GM12878 (cell line): ENCODE results near the gene IL1RL1. TPM values are rescaled to one million over a fixed set of nuclear protein-coding genes. Genes with fewer than 3 reads are reported as not detected.

Source experiments
- ATAC-seq: fragments of 200-7000 bp; cut with Tn5 transposase; 3 replicates; pipeline ENCODE4 v1.9.1; 2020; ENCODE audit warnings: mild to moderate bottlenecking, moderate library complexity
- BruUV-seq: library from RNA; stranded (reverse); fragments of 400-500 nt; replicated peaks from 2 replicates; lab custom pipeline; 2021; lab: Mats Ljungman, UMichigan
- CTCF ChIA-PET: fragments of 300-600 bp; sonication (Branson Sonifier 250); formaldehyde crosslinking; extraction: SDS; loops from one replicate; lab custom pipeline; 2021; ENCODE audit warnings: inconsistent platforms; lab: Yijun Ruan, JAX
- POLR2A ChIA-PET: fragments of 350-600 bp; formaldehyde crosslinking; extraction: SDS; loops from one replicate; lab custom pipeline; 2021; ENCODE audit warnings: inconsistent platforms; lab: Charles Lee
- RAD21 ChIA-PET: fragments of 300-600 bp; sonication (Branson Sonifier 250); formaldehyde crosslinking; loops from one replicate; lab custom pipeline; 2023; ENCODE audit warnings: antibody characterized with exemption; ENCODE audit not compliant: unreplicated experiment; lab: Charles Lee
- SMC1A ChIA-PET: fragments of 300-600 bp; sonication (Branson Sonifier 250); formaldehyde crosslinking; loops from one replicate; lab custom pipeline; 2023; ENCODE audit not compliant: unreplicated experiment, uncharacterized antibody; lab: Charles Lee
- DNase-seq: peaks from one replicate; pipeline ENCODE4 v3.0.0-alpha.2; 2011; ENCODE audit warnings: low read depth, low spot score
- FAIRE-seq: peaks from 3 replicates; lab custom pipeline; 2011; peaks lifted over from hg19 to GRCh38; lab: Jason Lieb, UNC
- H2AFZ ChIP-seq: 2 replicates; pipeline ENCODE4 v1.6.0; 2011; ENCODE audit warnings: low read depth, low read length, control low read depth; ENCODE audit not compliant: control insufficient read depth
- H3K27ac ChIP-seq: 2 replicates; pipeline ENCODE4 v1.5.1; 2011; ENCODE audit warnings: control low read depth; ENCODE audit not compliant: control insufficient read depth, insufficient read depth
- H3K27me3 ChIP-seq, 2 experiments: replicated peaks in 1 of 2; 2 replicates each; pipeline versions ENCODE4 v1.6.0 to v1.6.1; 2011; ENCODE audit warnings: low read length in 1 of 2; ENCODE audit not compliant: control insufficient read depth in 2 of 2, insufficient read depth in 2 of 2
- H3K36me3 ChIP-seq, 2 experiments: 2 replicates each; pipeline ENCODE4 v1.5.1; 2011; ENCODE audit warnings: low read length in 1 of 2; ENCODE audit not compliant: control insufficient read depth in 2 of 2, insufficient read depth in 2 of 2
- H3K4me1 ChIP-seq: 2 replicates; pipeline ENCODE4 v1.6.1; 2011; ENCODE audit warnings: mild to moderate bottlenecking, low read length, moderate library complexity, mixed read lengths; ENCODE audit not compliant: control insufficient read depth, insufficient read depth
- H3K4me2 ChIP-seq: 2 replicates; pipeline ENCODE4 v1.6.0; 2011; ENCODE audit warnings: control low read depth; ENCODE audit not compliant: control insufficient read depth, insufficient read depth
- H3K4me3 ChIP-seq: fragments of 200-600 bp; sonication (generic); 2 replicates; pipeline ENCODE4 v1.5.1; 2016
- H3K79me2 ChIP-seq: 2 replicates; pipeline ENCODE4 v1.6.0; 2011; ENCODE audit warnings: low read length; ENCODE audit not compliant: control insufficient read depth, insufficient read depth
- H3K9ac ChIP-seq: 2 replicates; pipeline ENCODE4 v1.8.0; 2011; ENCODE audit warnings: low read length, control low read depth, mixed read lengths; ENCODE audit not compliant: control insufficient read depth, insufficient read depth
- H3K9me3 ChIP-seq: replicated peaks from 3 replicates; pipeline ENCODE4 v1.5.1; 2011; ENCODE audit warnings: mild to moderate bottlenecking, low read length; ENCODE audit not compliant: control insufficient read depth, insufficient read depth
- H4K20me1 ChIP-seq: 2 replicates; pipeline ENCODE4 v1.6.0; 2011; ENCODE audit not compliant: control insufficient read depth, insufficient read depth
- BRCA1 ChIP-seq: IDR thresholded peaks from 2 replicates; pipeline ENCODE4 v1.6.1; 2011; ENCODE audit warnings: low read depth, low read length, improper control_type of control experiment
- IRF3 ChIP-seq: fragments of 450-650 bp; IDR thresholded peaks from 2 replicates; pipeline ENCODE4 v1.6.1; 2014; ENCODE audit warnings: mild to moderate bottlenecking
- JUNB ChIP-seq: IDR thresholded peaks from 2 replicates; pipeline ENCODE4 v1.6.1; 2016; ENCODE audit warnings: antibody characterized with exemption, mild to moderate bottlenecking
- MYB ChIP-seq: fragments of 150-350 bp; IDR thresholded peaks from 2 replicates; pipeline ENCODE4 v1.6.1; 2014; ENCODE audit warnings: mild to moderate bottlenecking, low read depth, low read length, borderline replicate concordance
- NFXL1 ChIP-seq: fragments of 450-650 bp; IDR thresholded peaks from 2 replicates; pipeline ENCODE4 v1.6.1; 2017; ENCODE audit warnings: antibody characterized with exemption, mild to moderate bottlenecking, borderline replicate concordance
- PAX5 ChIP-seq: IDR thresholded peaks from 2 replicates; pipeline ENCODE4 v1.6.1; 2011; ENCODE audit warnings: low read depth, low read length, borderline replicate concordance
- PRDM15 ChIP-seq: fragments of 450-650 bp; formaldehyde crosslinking; IDR thresholded peaks from 2 replicates; pipeline ENCODE4 v1.4.0; 2020; ENCODE audit warnings: mild to moderate bottlenecking, moderate library complexity
- RFX5 ChIP-seq: IDR thresholded peaks from 2 replicates; pipeline ENCODE4 v1.6.1; 2011; ENCODE audit warnings: low read depth, low read length, improper control_type of control experiment
- SMAD1 ChIP-seq: fragments of 450-650 bp; IDR thresholded peaks from 2 replicates; pipeline ENCODE4 v1.6.1; 2018; ENCODE audit warnings: mild to moderate bottlenecking, low read depth; ENCODE audit not compliant: partially characterized antibody
- SMAD5 ChIP-seq: IDR thresholded peaks from 2 replicates; pipeline ENCODE4 v1.6.1; 2016; ENCODE audit warnings: antibody characterized with exemption, low read depth
- SREBF2 ChIP-seq: IDR thresholded peaks from 2 replicates; pipeline ENCODE4 v1.6.1; 2012; ENCODE audit warnings: mild to moderate bottlenecking, low read length
- SRF ChIP-seq, 2 experiments: IDR thresholded peaks; 2 replicates each; pipeline ENCODE4 v1.6.1; 2011; ENCODE audit warnings: low read depth in 2 of 2, low read length in 2 of 2, mild to moderate bottlenecking in 1 of 2, moderate library complexity in 1 of 2
- WGBS: methylation state at CpG from one replicate; pipeline ENCODE4 v1.1.6; 2016; ENCODE audit warnings: low lambda C conversion rate; ENCODE audit not compliant: insufficient replicate concordance, insufficient coverage; ENCODE audit errors: missing lambda C conversion rate; 5-methylcytosine and 5-hydroxymethylcytosine counted together
- in situ Hi-C: fragments of 300-500 bp; cut with MboI; formaldehyde crosslinking; loops from 9 replicates; pipeline ENCODE4 v1.14.3; 2018; ENCODE audit warnings: mixed read lengths
- intact Hi-C: fragments of 100-400 bp; cut with micrococcal nuclease; formaldehyde crosslinking; loops from one replicate; pipeline ENCODE4 v1.14.2; 2022; ENCODE audit not compliant: unreplicated experiment
- polyA plus RNA-seq, 11 experiments: library from polyadenylated mRNA; depleted of rRNA in 4 of 11; unstranded in 6 of 11; stranded (reverse) in 5 of 11; fragments of >200 nt; fragmentation: Nextera tagmentation in 4 of 11; fragmentation: Illumina TruSeq in 1 of 11; extraction: Ambion mirVana in 4 of 11; extraction: Trizol in 1 of 11; gene quantifications; 1 replicate in 1 of 11; 2 replicates in 10 of 11; pipeline versions ENCODE4 v1.2.1 to v1.2.3, GENCODE V29; 2011 to 2016; ENCODE audit warnings: inconsistent platforms in 2 of 11, missing spikeins in 2 of 11, low read depth in 1 of 11
- total RNA-seq, 4 experiments: library from RNA; depleted of rRNA in 3 of 4; stranded (reverse); fragments of >200 nt in 3 of 4; fragmentation: Illumina TruSeq in 1 of 4; extraction: Trizol in 1 of 4; gene quantifications; 2 replicates each; pipeline versions ENCODE4 v1.2.1 to v1.2.3, GENCODE V29; 2013 to 2021
- TF ChIP-seq, protein P1 (sequence below): fragments of 450-650 bp; IDR thresholded peaks from 2 replicates; pipeline ENCODE4 v1.6.1; 2017; ENCODE audit warnings: mild to moderate bottlenecking, low read depth, inconsistent platforms; ENCODE audit not compliant: poor library complexity, severe bottlenecking

Gene IL1RL1
- total and polyA plus RNA-seq, 10 of the 15 experiments (the other 5 are each of a cell fraction or from before 2014, with no cell fraction given): 0.08 to 0.18 TPM; not detected in 8

DNA sequence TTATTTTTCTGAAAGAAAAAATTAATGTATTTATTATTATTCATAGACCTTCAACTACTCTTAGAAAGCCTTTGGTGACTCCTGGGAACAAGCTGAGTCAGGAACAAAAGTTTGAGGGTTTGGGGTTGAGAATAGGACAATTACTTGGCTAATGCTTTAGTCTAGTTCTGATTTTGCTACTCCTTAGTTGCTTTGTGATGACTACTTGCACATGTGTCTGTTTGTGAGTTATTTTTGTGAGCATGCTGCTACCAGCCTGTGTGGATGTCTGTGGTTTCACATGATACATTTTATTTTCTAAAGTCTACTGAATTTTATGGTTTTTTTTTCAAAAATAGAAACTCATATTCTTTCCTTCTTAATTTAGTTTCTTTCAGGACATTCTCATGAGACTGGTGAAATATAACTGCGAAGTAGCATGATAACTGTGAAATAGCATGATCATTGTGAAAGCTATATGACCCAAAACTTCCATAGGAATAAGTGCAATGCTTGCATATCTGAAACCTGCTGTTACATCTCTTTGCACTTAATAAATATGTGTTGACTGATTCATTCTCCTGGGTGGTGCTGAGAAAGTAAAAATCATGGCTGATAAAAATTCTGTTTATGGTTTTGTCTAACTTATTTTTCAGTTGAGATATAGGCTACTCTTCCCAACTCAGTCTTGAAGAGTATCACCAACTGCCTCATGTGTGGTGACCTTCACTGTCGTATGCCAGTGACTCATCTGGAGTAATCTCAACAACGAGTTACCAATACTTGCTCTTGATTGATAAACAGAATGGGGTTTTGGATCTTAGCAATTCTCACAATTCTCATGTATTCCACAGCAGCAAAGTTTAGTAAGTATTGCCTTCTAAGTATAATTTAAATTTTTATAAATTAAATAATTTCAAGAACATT lies 26.4 kb downstream of the IL1RL1 start (continued):
- no peak for TF ChIP-seq PRDM15 (CRISPR knock-in tag)

GRCh38 chr2:102340778-102341177 lies 29.4 kb downstream of the IL1RL1 start:
- WGBS: 50% methylated on average over 7 of the region's 7 CpGs
- BruUV-seq: no TSS peak
- Histone ChIP-seq H3K27ac (no peak overlapping the region), H2AFZ (no peak overlapping the region), H3K27me3 (peaks cover 0 to 5% of the 10 kb centered on the region in 2 experiments; a peak in 1 of 4 replicates), H3K4me2 (no peak overlapping the region), H4K20me1 (no peaks in the 10 kb centered on the region), H3K4me1 (no peaks in the 10 kb centered on the region), H3K9ac (no peak overlapping the region), H3K4me3 (no peak overlapping the region), H3K36me3 (no peaks in the 10 kb centered on the region), H3K79me2 (no peaks in the 10 kb centered on the region), H3K9me3 (no peaks in the 10 kb centered on the region)
- intact Hi-C loops: no loop called here
- in situ Hi-C loops: no loop called here
- no peak for FAIRE-seq
- ChIA-PET CTCF (interaction anchor here (0.9 to 1.2 kb wide), 2 partner anchors 17 to 89 kb away, joined by 3 read pairs; no protein-coding TSS in a partner anchor), SMC1A (interaction anchor here (0.6 kb wide), 1 partner anchor 1406 kb away, joined by 3 read pairs; no protein-coding TSS in a partner anchor), POLR2A (no interaction called here), RAD21 (no interaction called here)
- ATAC-seq: no peak
- DNase-seq: no peak
- no peak for TF ChIP-seq RFX5
- TF ChIP-seq BRCA1: no peak
- no peak for TF ChIP-seq JUNB
- no peak for TF ChIP-seq PAX5
- TF ChIP-seq SRF (IDR thresholded peaks at IDR 0.05; ENCODE audit: low read depth in 2 of 2, low read length in 2 of 2): no peak
- no peak for TF ChIP-seq SMAD1
- TF ChIP-seq, protein P1, sequence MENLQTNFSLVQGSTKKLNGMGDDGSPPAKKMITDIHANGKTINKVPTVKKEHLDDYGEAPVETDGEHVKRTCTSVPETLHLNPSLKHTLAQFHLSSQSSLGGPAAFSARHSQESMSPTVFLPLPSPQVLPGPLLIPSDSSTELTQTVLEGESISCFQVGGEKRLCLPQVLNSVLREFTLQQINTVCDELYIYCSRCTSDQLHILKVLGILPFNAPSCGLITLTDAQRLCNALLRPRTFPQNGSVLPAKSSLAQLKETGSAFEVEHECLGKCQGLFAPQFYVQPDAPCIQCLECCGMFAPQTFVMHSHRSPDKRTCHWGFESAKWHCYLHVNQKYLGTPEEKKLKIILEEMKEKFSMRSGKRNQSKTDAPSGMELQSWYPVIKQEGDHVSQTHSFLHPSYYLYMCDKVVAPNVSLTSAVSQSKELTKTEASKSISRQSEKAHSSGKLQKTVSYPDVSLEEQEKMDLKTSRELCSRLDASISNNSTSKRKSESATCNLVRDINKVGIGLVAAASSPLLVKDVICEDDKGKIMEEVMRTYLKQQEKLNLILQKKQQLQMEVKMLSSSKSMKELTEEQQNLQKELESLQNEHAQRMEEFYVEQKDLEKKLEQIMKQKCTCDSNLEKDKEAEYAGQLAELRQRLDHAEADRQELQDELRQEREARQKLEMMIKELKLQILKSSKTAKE: no peak
- no peak for TF ChIP-seq NFXL1
- TF ChIP-seq IRF3: no peak
- TF ChIP-seq SREBF2: no peak
- no peak for TF ChIP-seq MYB
- TF ChIP-seq SMAD5: no peak
